Activated CD4-positive, alpha-beta T cell treated with anti-CD3 and anti-CD28 coated beads for 1 hour (primary cell): ENCODE measurements around the gene TESK2.
A peak's percentile ranks its signal among the peaks of the same experiment; 100 is the strongest.
"Not testable (repeated sequence)": the region's sequence is repeated elsewhere in the genome, so short reads cannot be mapped to it uniquely, and the experiment has no call there.

Source experiments
- DNase-seq: peaks from one replicate; pipeline ENCODE4 v3.0.0-alpha.2; 2020

Gene TESK2

DNA sequence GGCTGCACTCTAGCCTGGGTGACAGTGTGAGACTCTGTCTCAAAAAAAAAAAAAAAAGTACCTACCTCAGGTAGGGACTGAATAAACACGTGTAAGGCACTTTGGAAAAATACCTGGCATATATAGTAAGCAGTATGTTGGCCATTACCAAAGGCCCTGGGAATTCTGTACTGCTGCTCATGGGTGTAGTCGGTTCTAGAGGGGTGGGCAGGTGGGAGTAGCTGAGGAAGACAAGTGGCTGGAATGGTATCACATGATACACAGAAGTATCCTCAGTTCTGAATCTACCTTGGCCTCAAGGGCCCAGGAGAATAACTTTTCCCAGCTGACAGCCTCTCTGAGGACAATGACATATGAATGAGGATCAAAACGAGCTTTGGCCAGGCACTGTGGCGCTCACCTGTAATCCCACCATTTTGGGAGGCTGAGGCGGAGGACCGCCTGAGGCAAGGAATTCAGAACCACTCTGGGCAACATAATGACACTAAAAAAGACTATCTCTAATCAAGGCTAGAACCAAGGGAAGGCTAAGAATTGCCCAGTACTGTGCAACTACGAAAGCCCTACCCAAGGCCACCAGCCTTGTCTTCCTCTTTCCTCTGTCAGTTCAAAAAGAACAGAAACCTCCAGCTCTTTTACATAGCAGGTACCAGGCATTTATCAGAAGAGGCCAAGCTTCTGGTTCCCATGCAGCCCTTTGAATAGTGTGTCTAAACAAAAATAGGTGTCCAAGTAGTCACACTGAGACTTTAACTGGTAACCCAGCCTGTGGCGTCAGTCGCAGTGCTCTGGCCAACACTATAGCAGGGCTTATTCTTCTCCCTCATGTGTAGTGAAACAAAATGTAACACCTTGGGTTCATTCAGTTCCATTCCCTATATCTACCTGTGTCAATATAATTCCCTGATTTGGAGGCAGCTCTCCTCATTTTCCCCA is 19.3 kb upstream of the TESK2 start:
- no peak for DNase-seq

DNA sequence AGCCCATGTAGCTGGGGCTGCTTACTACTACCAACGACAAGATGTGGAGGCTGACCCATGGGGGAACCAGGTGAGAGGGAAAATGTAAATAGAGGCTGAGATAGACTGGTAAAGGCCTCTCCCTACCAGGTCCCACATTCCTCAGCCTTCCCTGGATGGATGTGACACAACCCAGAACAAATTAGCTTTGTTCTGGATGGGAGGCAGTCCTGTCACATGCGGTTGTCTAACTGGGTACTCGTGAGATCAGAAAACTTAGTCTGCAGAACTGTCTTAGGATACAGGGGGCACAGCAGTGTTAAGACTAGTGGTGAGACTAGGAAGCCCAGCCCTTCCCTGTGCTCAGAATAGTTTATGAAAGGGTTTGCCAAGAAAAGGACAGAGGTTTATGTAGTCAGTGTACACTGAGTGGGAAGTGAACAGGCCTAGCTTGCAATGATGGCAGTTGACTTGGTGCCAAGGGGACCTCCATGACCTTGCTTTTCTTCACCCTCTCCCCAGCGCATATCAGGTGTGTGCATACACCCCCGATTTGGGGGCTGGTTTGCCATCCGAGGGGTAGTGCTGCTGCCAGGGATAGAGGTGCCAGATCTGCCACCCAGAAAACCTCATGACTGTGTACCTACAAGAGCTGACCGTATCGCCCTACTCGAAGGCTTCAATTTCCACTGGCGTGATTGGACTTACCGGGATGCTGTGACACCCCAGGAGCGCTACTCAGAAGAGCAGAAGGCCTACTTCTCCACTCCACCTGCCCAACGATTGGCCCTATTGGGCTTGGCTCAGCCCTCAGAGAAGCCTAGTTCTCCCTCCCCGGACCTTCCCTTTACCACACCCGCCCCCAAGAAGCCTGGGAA is 17.6 kb upstream of the TESK2 start:
- no peak for DNase-seq

DNA sequence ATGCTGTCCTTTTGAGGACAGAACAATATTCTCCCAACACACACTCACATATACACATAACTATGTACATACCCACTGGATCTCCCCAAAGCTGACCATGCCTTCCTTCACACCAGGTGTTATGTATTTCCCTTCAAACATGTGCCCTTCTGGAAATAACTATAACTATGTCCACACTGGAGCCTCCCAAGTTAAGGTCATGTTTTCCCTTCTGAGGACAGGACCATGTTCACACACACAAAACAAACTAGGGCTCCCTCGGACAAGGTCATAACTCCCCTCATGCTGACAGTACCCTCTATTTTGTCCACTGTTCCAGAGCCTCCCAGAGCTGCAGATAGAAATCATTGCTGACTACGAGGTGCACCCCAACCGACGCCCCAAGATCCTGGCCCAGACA is 16.9 kb upstream of the TESK2 start:
- DNase-seq: no peak

DNA sequence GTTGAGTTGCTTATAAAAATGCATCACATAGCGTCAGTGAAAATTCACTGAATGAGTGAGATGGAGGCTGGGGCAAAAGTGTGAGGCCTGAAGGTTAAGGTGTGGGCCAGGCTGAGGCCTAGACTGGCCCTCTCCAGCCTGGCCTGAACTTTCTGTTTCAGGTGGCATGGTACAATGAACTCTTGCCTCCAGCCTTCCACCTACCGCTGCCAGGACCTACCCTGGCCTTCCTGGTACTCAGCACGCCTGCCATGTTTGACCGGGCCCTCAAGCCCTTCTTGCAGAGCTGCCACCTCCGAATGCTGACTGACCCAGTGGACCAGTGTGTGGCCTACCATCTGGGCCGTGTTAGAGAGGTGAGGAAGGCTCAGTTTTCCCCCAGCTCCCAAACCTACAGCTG is 16.2 kb upstream of the TESK2 start:
- DNase-seq: no peak

DNA sequence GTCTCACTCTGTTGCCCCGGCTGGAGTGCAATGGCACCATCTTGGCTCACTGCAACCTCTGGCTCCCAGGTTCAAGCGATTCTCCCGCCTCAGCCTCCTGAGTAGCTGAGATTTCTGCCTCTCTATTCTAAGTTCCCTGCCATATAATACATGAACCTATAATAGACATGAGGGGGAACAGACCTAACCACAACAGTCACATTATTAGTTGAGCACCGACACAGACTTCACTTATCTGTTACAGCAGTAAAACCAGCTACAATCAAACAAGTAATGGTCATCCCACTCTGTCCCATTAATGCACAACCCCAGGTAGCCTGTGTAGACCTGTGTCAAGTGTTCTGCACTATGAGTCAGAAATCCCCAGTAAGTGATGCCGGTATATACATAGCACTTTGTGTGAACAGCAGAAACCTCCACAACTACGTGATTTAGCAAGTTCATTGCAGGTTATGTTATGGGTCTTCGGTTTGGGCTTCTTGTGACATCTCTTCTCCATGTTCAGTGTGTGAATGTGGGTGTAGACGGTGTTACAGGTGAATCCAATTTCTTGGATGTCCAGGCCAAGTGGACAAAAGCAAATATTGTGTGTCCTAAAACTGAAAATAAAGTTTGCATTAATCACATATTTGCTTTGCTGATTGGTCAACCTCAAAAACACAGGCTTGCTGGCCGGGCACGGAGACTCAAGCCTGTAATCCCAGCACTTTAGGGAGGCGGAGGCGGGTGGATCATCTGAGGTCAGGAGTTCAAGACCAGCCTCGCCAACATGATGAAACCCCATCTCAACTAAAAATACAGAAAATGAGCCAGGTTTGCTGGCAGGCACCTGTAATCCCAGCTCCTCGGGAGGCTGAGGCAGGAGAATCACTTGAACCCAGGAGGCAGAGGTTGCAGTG is 12.7 kb upstream of the TESK2 start:
- DNase-seq: no peak

DNA sequence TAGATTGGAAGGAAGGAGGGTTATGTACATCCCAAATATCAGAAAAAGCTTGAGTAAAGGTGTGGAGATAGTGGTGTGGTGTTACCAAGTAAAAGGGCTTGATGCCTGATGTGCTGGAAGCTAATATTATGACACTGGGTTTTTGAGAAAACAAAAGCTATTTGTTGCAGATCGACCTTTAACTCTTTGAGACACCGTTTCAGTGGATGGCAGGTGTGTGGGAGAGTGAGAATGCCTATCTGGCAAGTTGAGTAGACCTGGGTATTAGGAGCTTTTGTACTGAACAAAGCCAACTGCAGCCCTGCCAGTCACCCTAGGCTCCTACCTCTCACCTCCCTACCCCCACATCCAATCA is 10.5 kb upstream of the TESK2 start:
- no peak for DNase-seq

DNA sequence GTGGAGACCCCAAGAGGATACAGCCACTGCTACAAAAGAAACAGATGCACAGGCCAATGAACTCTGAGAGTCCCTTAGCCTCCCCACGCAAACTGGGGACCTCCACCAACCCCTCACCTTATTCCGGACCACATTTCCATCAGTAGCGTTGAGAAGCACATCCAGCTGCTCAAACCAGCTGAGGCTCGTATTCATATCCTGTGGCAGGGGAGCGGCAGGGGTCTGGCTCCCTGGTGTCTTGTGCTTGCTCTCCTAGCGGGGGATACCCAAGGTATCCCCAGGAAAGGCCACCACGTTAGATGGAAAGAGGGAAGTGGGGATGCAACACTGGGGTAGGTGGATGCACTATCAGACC is 8.4 kb upstream of the TESK2 start:
- DNase-seq: no peak

DNA sequence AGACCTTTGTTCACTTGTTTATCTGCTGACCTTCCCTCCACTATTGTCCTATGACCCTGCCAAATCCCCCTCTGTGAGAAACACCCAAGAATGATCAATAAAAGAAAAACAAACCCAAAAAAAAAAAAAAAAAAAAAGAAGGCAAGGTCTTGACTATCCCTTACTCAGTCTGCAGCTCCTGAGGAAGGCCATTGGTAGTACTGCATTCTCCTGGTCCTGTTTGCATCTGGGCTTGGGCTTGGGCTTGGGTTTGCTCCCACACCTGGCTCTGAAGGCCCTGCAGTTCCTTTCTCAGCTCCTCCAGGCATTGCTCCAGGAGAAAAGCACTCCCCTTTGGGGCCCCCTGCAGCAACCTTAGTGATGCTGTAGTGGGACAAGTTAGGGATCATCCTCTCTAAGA is 7.3 kb upstream of the TESK2 start:
- no peak for DNase-seq

DNA sequence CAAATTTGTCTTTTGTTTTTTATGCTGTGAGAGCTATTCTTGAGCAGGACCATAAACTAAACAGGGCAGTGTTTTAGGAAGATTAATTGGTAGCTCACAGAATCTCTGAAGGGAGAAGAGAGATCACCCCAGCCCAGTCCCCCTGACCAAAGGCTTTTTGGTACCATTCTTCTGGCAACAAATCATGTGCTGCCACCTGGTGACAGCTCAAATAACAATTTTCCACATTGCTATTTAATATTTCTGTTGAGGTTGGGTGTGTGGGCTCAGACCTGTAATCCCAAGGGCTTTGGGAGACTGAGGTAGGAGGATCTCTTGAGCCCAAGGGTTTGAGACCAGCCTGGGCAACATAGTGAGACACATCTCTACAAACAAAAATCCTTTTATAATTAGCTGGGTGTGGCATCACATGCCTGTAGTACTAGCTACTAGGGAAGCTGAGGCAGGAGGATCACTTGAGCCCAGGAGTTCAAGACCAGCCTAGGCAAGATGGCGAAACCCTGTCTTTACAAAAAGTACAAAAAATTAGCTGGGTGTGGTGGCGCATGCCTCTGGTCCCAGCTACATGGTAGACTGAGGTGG is 2.2 kb upstream of the TESK2 start:
- peak; percentile 17 for DNase-seq

DNA sequence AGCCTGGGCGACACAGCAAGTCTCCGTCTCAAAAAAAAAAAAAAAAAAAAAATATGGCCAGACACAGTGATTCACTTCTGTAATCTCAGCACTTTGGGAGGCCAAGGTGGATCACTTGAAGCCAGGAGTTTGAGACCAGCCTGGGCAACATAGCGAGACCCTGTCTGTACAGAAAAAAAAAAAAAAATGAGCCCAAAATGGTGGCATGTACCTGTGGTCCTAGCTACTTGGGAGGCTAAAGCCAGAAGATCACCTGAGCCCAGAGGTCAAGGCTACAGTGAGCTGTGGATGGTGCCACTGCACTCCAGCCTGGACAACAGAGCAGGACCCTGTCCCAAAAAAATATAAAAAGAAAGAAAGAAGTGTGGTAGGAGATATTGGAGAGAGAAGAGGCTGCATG is 1.7 kb upstream of the TESK2 start:
- no peak for DNase-seq

DNA sequence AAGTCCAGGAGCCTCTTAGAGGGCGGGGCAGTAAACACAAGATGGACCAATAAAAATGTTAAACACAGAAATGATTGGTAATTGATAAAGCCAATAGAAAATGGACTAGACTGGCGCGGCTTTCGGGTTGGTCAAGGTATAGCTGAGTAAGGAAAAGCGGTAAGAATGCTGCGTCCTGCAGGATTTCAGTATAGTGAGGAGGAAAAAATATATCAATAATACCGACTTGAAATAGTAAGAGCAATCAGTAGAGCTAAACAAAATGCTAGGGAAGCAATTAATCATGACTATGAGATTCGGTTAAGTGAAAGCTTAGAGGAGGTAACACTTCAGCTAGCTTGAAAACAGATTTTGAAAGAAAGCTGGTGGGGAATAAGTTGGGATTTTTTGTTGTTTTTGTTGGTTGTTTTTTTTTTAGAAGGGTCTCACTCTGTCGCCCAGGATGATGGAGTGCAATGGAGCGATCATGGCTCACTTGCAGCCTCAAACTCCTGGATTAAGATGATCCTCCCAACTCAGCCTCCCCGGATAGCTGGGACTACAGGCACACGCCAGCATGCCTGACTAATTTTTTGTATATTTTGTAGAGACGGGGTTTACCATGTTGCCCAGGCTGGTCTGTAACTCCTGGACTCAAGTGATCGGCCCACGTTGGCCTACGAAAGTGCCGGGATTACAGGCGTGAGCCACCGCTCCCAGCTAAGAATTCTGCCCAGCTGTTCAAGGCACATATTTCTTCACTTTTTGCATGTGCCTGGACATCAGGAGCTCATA is 711 bp upstream of the TESK2 start:
- no peak for DNase-seq

DNA sequence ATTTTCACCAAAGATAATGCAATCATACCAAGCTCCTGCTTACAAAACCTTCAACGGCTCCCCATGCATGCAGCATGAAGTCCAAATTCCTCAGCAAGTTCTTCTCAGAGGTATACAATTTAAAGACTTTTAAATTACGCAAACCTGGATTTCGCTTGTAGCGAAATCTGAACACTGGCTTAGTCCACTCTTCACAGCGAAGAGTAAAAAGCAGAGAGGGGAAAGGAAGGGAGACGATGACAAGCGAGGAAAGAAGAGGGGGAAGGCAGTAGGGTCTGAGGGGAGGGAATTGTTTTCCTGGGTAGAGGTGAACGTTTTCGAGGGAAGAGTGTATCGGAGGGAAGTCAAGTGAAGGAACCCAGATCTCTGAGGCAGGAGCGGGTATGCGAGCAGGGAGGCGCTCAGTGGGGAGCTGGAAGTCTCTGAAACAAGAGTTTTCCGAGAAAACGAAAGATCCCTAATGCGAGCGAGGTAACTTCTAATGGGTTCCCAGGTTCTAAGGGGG is 790 bp downstream of the TESK2 start:
- DNase-seq: no peak

DNA sequence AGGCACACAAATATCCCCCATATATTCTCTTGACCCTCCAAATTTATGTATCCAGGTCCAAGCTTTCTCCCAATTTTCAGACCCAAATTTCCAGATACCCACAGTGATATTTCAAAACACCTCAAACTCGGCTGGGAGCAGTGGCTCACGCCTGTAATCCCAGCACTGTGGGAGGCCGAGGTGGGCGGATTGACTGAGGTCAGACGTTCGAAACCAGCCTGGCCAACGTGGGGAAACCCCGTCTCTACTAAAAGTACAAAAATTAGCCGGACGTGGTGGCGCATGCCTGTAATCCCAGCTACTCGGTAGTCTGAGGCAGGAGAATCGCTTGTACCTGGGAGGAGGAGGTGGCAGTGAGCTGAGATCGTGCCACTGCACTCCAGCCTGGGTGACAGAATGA is 1.6 kb downstream of the TESK2 start:
- DNase-seq: not testable (repeated sequence)

DNA sequence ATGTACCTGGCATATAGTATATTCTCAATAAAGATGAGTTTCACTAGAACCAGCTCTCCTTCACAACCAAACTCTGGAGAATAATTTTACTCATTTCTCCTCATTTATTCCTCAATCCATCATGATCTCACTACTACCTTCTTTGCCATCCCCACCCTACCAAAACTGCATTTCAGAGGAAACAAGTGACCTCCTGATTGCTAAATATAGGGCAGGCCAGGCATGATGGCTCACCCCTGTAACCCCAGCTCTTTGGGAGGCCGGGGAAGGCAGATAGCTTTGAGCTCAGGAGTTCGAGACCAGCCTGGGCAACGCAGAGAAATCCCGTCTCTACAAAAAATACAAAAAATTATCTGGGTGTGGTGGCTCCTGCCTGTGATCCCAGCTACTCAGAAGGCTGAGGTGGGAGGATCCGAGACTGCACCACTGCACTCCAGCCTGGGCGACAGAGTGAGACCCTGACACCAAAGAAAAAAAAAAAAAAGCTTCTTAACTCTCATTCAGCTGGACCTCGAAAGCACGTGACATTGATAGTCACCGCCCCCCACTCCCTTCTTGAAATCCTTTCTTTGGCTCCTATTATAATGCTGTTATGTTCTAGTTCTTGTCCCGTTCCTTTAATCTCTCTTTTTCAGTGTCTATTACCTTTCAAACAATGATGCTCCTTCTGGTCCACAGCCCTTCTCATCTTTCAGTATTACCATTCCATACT is 2.1 kb downstream of the TESK2 start:
- no peak for DNase-seq

DNA sequence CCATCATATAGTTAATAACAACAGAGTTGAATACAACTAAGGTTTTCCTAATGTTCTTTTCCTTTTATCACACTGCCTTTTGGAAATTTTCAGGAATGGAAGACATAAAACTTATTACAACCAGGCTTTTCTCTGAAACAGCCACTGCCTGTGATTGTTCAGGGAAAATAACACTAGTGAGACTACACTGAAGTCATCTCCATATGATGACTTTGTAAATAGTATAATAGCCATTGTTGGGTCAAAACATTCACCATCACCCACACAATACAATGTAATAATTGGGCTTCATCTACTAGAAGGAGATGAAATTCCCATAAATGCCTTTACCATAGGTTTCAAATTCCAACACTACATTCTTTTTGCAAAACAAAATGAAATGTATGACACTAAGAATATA is 5.0 kb downstream of the TESK2 start:
- no peak for DNase-seq

DNA sequence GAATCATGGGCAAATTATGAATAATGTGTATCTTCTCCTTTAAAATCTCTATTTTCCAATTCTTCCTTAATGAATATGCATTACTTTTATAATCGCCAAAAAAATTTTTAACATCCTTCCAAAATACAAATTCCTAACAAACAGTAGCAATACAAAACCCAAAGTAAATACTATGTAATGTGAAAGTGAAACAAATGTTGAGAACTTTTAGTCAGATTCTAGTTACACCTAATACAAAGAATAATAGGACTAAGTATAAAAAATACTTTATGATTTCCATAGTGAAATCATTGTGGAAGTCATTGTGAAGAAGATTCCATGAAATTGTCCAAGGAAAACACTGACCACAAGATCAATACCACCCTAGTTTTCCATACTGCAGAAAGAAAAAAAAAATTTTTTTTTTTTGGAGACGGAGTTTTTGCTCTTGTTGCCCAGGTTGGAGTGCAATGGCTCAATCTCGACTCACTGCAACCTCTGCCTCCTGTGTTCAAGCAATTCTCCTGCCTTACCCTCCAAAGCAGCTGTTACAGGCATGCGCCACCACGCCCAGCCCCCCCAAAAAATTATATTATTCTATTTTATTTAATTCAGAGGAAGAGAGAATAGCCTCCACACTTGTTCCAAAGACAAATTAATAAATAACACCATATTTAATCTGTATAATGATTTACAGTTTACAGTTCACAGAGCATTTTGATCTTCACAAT is 11.8 kb downstream of the TESK2 start:
- DNase-seq: no peak

DNA sequence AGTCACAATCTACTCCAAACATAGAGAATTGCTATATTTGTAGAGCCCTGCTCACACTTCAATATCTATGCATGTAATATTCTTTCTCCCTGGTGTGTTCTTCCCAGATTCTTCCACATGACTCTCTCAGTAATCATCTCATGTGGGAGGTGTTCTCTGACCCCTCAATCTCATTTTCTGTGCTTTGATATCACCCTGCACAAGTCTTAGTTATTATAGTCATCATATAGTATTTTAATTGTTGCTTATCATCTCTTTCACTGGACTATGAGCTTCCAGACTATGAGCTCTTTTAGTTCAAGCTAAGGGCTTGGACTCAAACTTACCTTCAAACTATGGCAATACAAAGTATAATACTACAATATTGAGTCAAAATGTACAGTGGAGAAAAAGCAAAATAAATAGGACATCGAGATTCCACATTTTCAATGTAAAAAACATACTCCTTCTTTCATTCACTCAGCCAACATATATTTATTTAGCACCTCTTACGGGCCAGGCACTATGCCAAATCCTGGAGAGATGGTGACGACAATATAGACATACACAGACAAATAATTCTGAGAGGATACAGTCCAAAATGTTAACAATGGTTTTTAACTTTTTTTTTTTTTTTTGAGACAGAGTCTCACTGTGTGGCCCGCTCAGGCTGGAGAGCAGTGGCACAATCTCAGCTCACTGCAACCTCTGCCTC is 12.7 kb downstream of the TESK2 start:
- no peak for DNase-seq

DNA sequence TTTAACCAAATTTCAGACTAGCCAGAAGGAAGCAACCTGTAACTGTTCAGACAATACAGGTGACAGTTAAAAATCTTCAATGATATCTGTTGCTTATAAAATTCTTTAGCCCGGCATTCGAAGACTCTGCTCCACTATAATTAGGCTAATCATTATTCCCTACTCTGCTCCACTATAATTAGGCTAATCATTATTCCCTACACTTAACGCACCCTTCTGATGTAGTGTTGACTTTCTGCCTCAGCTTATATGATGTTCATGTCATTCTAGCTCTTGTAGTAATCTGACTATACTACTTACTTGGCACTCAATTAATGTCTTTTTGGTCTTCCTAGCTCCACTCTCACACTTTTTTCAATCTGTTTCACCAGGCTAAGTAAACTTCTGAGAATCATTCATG is 13.3 kb downstream of the TESK2 start:
- DNase-seq: no peak

DNA sequence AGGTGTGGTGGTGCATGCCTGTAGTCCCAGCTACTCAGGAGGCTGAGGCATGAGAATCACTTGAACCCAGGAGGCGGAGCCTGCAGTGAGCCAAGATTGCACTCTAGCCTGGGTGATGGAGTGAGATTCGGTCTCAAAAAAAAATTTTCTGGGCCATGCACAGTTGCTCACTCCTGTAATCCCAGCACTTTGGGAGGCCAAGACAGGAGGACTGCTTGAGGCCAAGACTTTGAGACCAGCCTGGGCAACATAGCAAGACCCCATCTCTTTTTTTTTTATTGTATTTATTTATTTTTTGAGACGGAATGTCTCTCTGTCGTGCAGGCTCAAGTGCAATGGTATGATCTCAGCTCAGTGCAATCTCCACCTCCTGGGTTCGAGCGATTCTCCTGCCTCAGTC is 16.8 kb downstream of the TESK2 start:
- not testable (repeated sequence) for DNase-seq

DNA sequence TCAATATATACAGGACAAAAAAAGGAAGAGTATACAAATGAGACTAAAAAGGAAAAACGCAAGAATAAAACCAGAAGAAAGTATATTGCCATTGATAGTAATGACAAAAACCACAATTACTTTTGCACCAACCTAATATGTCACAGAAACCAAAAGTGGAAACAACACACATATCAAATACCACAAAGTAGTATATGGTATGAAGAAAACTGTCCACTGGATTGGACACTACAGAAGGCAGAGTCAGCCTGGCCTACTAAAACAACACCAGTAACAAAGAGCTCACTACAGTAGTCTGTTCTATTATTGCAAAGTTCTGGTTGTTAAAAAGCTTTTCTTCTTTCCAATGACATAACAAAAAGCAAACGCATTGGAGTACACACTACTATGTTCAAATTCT is 17.7 kb downstream of the TESK2 start:
- no peak for DNase-seq
